Astrocyte (in vitro differentiated cells and primary cell): ENCODE measurements around the gene SOX2. TPM values are rescaled to one million over a fixed set of nuclear protein-coding genes. Genes with fewer than 3 reads are reported as not detected.

ENCODE experiments used
- DNase-seq: peaks from one replicate; pipeline ENCODE4 v3.0.0-alpha.2; 2010; ENCODE audit warnings: low read depth
- FAIRE-seq: peaks from 2 replicates; lab custom pipeline; 2011; peaks lifted over from hg19 to GRCh38; lab: Jason Lieb, UNC
- H2AFZ ChIP-seq: 2 replicates; pipeline ENCODE4 v1.6.0; 2012; ENCODE audit warnings: low read depth, low read length, inconsistent platforms
- H3K27ac ChIP-seq: 2 replicates; pipeline ENCODE4 v1.5.1; 2011; ENCODE audit warnings: low read depth, low read length, inconsistent platforms
- H3K27me3 ChIP-seq: 2 replicates; pipeline ENCODE4 v1.6.0; 2011; ENCODE audit warnings: low read length, inconsistent platforms; ENCODE audit not compliant: insufficient read depth
- H3K36me3 ChIP-seq: 2 replicates; pipeline ENCODE4 v1.5.1; 2011; ENCODE audit warnings: low read length, inconsistent platforms; ENCODE audit not compliant: insufficient read depth
- H3K4me1 ChIP-seq: 2 replicates; pipeline ENCODE4 v1.5.1; 2011; ENCODE audit warnings: low read length, inconsistent platforms; ENCODE audit not compliant: insufficient read depth
- H3K4me2 ChIP-seq: 2 replicates; pipeline ENCODE4 v1.6.0; 2012; ENCODE audit warnings: low read length, inconsistent platforms
- H3K4me3 ChIP-seq: 2 replicates; pipeline ENCODE4 v1.5.1; 2011; ENCODE audit warnings: low read depth, mild to moderate bottlenecking, low read length, inconsistent platforms; ENCODE audit not compliant: insufficient read depth
- H3K79me2 ChIP-seq: 2 replicates; pipeline ENCODE4 v1.6.0; 2012; ENCODE audit warnings: mild to moderate bottlenecking, low read length, inconsistent platforms; ENCODE audit not compliant: insufficient read depth
- H3K9ac ChIP-seq: 2 replicates; pipeline ENCODE4 v1.6.0; 2012; ENCODE audit warnings: mild to moderate bottlenecking, low read length, inconsistent platforms
- H3K9me3 ChIP-seq: 2 replicates; pipeline ENCODE4 v1.5.1; 2012; ENCODE audit warnings: low read depth, mild to moderate bottlenecking, low read length, inconsistent platforms; ENCODE audit not compliant: insufficient read depth
- H4K20me1 ChIP-seq: 2 replicates; pipeline ENCODE4 v1.6.0; 2012; ENCODE audit warnings: low read length, inconsistent platforms; ENCODE audit not compliant: insufficient read depth
- H3K27ac Mint-ChIP-seq: one replicate; pipeline ENCODE4 v1.8.0; 2021; ENCODE audit warnings: mild to moderate bottlenecking, mixed read lengths; ENCODE audit not compliant: unreplicated experiment
- H3K27me3 Mint-ChIP-seq: one replicate; pipeline ENCODE4 v1.8.0; 2021; ENCODE audit warnings: low read depth, mixed read lengths; ENCODE audit not compliant: unreplicated experiment
- H3K36me3 Mint-ChIP-seq: one replicate; pipeline ENCODE4 v1.8.0; 2021; ENCODE audit warnings: low read depth, mixed read lengths; ENCODE audit not compliant: unreplicated experiment
- H3K4me1 Mint-ChIP-seq: one replicate; pipeline ENCODE4 v1.8.0; 2021; ENCODE audit warnings: low read depth, mixed read lengths; ENCODE audit not compliant: unreplicated experiment
- H3K4me3 Mint-ChIP-seq: one replicate; pipeline ENCODE4 v1.8.0; 2021; ENCODE audit warnings: mild to moderate bottlenecking, moderate library complexity, mixed read lengths; ENCODE audit not compliant: unreplicated experiment
- H3K9me3 Mint-ChIP-seq: one replicate; pipeline ENCODE4 v1.8.0; 2021; ENCODE audit warnings: mild to moderate bottlenecking, mixed read lengths; ENCODE audit not compliant: unreplicated experiment
- EZH2 ChIP-seq: IDR thresholded peaks from 2 replicates; pipeline ENCODE4 v1.6.1; 2012; ENCODE audit warnings: mild to moderate bottlenecking, low read length, inconsistent platforms; ENCODE audit not compliant: insufficient read depth
- total RNA-seq: library from RNA; stranded (reverse); gene quantifications from 2 replicates; pipeline ENCODE4 v1.2.1, GENCODE V29; 2021
- TF ChIP-seq, protein P1 (sequence below): IDR thresholded peaks from 2 replicates; pipeline ENCODE4 v1.5.1; 2011; ENCODE audit warnings: low read depth, mild to moderate bottlenecking, inconsistent platforms, low read length, moderate library complexity; ENCODE audit not compliant: insufficient read depth

The SOX2 gene
- total RNA-seq, 1 donor from 2014 or later, result 6.5 TPM

DNA sequence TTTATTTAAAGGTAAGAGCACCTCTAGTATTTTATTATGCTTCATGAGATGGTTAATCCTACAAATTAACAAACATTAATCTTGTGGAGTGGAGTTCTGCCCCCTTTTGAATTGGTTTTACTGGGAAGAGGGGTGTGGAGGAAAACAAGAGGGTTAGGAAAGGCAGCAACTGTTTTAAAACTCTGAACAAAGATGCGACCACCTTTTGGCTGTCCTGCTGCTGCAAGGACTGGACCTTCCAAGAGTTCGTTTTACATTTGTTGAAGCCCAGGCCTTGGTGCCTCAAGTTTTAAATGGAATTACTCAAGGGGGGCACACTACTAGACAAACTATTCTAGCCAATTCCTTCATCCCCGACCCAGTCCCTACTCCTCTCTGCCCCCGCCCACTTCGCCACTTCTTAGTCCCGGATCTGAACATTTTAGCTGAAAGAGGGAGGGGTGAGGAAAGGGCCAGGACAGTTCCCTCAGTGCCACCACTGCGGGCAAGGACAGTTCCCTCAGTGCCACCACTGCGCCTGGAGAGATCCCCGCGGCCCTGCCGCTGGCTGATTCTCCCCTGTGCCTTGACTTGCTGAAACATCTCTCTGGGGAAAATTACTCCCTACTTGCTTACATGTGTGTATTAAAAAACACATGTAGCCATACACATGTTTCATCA lies 11.2 kb downstream of the SOX2 start:
- H3K9ac ChIP-seq, result no peak overlapping the region
- peaks cover 47% of the 10 kb centered on the region for H3K79me2 ChIP-seq
- Mint-ChIP-seq H3K9me3 (peaks cover 9% of the 10 kb centered on the region), H3K36me3 (no peaks in the 10 kb centered on the region), H3K4me3 (no peak overlapping the region), H3K27ac (no peak overlapping the region), H3K4me1 (peaks cover 11% of the 10 kb centered on the region), H3K27me3 (peaks cover 26% of the 10 kb centered on the region)
- DNase-seq (no peak), FAIRE-seq (no peak)
- TF ChIP-seq, protein P1, sequence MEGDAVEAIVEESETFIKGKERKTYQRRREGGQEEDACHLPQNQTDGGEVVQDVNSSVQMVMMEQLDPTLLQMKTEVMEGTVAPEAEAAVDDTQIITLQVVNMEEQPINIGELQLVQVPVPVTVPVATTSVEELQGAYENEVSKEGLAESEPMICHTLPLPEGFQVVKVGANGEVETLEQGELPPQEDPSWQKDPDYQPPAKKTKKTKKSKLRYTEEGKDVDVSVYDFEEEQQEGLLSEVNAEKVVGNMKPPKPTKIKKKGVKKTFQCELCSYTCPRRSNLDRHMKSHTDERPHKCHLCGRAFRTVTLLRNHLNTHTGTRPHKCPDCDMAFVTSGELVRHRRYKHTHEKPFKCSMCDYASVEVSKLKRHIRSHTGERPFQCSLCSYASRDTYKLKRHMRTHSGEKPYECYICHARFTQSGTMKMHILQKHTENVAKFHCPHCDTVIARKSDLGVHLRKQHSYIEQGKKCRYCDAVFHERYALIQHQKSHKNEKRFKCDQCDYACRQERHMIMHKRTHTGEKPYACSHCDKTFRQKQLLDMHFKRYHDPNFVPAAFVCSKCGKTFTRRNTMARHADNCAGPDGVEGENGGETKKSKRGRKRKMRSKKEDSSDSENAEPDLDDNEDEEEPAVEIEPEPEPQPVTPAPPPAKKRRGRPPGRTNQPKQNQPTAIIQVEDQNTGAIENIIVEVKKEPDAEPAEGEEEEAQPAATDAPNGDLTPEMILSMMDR, result no peak
- no peak overlapping the region for H3K27ac ChIP-seq
- H3K36me3 ChIP-seq, result no peaks in the 10 kb centered on the region
- no peaks in the 10 kb centered on the region for H4K20me1 ChIP-seq
- peak overlapping the region; percentile 79 for H3K4me2 ChIP-seq
- H3K4me1 ChIP-seq, result peaks cover 34% of the 10 kb centered on the region
- no peak overlapping the region for H3K4me3 ChIP-seq
- peak overlapping the region; percentile 29 for H2AFZ ChIP-seq
- H3K27me3 ChIP-seq, result peaks cover 85% of the 10 kb centered on the region
- no peaks in the 10 kb centered on the region for H3K9me3 ChIP-seq

DNA sequence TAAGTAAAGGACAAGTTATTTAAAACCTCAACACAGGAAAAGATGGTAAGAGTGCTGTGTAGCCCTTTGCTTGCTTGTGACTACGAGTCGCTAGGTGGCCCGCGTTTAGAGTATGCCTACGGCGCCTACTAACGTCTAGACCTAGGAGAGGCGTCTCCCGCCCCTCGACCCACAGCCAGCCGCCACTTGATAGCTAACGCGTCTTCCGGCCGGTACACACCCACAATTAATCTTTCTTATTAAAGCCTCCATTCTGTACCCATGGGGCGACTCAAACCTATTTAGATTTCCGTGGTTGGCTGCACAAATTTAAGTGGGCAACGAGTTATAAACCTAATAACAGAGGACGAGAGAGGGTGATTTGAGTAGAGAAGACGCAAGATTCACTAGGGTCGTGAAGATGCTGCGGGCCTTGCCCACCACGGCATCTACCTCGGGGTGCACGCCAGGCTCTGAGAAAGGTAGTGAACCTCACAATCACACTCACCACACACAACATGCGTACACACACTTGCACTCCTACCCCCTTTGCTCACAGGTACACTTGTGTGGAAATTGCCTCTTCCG lies 12.0 kb downstream of the SOX2 start:
- H3K27ac ChIP-seq, result no peak overlapping the region
- H3K4me1 ChIP-seq, result peaks cover 29% of the 10 kb centered on the region

More for the DNA sequence above, 12.0 kb downstream of the SOX2 start:
- Histone ChIP-seq H4K20me1 (no peaks in the 10 kb centered on the region), H3K27me3 (peaks cover 90% of the 10 kb centered on the region), H2AFZ (peak overlapping the region; percentile 68), H3K4me2 (peak overlapping the region; percentile 79), H3K79me2 (peaks cover 39% of the 10 kb centered on the region), H3K9me3 (no peaks in the 10 kb centered on the region), H3K4me3 (peak overlapping the region; percentile 38), H3K36me3 (no peaks in the 10 kb centered on the region), H3K9ac (peak overlapping the region; percentile 36)
- TF ChIP-seq EZH2, result peak; percentile 82
- TF ChIP-seq, protein P1, result no peak
- peaks cover 28% of the 10 kb centered on the region for H3K27me3 Mint-ChIP-seq
- H3K4me3 Mint-ChIP-seq, result no peak overlapping the region
- H3K36me3 Mint-ChIP-seq, result no peaks in the 10 kb centered on the region
- DNase-seq (no peak), FAIRE-seq (no peak)
- H3K9me3 Mint-ChIP-seq, result peaks cover 9% of the 10 kb centered on the region
- H3K4me1 Mint-ChIP-seq, result peaks cover 6% of the 10 kb centered on the region
- H3K27ac Mint-ChIP-seq, result no peak overlapping the region
